GM19395 (cell line): Measurements from ENCODE around the gene LARGE2.

Experiments
- ATAC-seq: cut with Tn5 transposase; IDR thresholded peaks from one replicate; pipeline ENCODE4 v1.9.1; 2021; ENCODE audit warnings: mild to moderate bottlenecking, moderate library complexity; ENCODE audit not compliant: unreplicated experiment

The LARGE2 gene

GRCh38 chr11:45948356-45948755, 25.9 kb downstream of the LARGE2 start:
- ATAC-seq = no peak

GRCh38 chr11:45949992-45950407, 27.5 kb downstream of the LARGE2 start:
- ATAC-seq = no peak

GRCh38 chr11:45959851-45960250, 37.4 kb downstream of the LARGE2 start:
- ATAC-seq = no peak

- no peak for ATAC-seq
These were observed 38.1 kb downstream of the LARGE2 start for GRCh38 chr11:45960387-45961095.

GRCh38 chr11:45961751-45962240, 39.3 kb downstream of the LARGE2 start:
- no peak for ATAC-seq

GRCh38 chr11:45964911-45965389, 42.5 kb downstream of the LARGE2 start:
- ATAC-seq = peak; percentile 62

- no peak for ATAC-seq
These were observed 45.0 kb downstream of the LARGE2 start for GRCh38 chr11:45967506-45967905.

GRCh38 chr11:45968901-45969300, 46.4 kb downstream of the LARGE2 start:
- ATAC-seq = no peak

GRCh38 chr11:45973601-45974000, 51.1 kb downstream of the LARGE2 start:
- ATAC-seq = no peak

- no peak for ATAC-seq
These were observed 52.4 kb downstream of the LARGE2 start for GRCh38 chr11:45974806-45975205.
